ENCODE results near the gene RBPMS2.

Gene RBPMS2

DNA sequence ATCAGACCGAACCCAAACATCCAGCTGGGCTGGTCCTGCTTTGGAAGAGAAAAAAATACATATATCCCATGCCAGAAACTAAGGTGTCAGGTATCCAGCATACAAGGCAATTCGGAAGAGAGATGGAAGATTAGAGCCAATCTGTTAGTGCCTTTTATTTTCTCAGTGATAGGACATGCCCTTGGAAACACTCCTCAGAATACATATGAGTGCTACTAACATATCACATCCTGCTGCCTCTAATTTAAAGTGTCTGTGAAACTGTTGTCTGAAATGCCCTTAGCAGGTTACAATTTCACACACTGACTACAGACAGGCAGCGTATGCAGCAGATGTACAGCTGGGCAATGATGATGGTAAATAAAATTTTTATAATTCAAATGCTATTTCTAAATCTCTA lies 78.9 kb downstream of the RBPMS2 start:
- TF ChIP-seq, protein P1, sequence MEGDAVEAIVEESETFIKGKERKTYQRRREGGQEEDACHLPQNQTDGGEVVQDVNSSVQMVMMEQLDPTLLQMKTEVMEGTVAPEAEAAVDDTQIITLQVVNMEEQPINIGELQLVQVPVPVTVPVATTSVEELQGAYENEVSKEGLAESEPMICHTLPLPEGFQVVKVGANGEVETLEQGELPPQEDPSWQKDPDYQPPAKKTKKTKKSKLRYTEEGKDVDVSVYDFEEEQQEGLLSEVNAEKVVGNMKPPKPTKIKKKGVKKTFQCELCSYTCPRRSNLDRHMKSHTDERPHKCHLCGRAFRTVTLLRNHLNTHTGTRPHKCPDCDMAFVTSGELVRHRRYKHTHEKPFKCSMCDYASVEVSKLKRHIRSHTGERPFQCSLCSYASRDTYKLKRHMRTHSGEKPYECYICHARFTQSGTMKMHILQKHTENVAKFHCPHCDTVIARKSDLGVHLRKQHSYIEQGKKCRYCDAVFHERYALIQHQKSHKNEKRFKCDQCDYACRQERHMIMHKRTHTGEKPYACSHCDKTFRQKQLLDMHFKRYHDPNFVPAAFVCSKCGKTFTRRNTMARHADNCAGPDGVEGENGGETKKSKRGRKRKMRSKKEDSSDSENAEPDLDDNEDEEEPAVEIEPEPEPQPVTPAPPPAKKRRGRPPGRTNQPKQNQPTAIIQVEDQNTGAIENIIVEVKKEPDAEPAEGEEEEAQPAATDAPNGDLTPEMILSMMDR (IDR thresholded peaks at IDR 0.05; ENCODE audit: low read depth, low read length) = no peak
- no peak for DNase-seq (ENCODE audit: low read depth in 2 of 2)

DNA sequence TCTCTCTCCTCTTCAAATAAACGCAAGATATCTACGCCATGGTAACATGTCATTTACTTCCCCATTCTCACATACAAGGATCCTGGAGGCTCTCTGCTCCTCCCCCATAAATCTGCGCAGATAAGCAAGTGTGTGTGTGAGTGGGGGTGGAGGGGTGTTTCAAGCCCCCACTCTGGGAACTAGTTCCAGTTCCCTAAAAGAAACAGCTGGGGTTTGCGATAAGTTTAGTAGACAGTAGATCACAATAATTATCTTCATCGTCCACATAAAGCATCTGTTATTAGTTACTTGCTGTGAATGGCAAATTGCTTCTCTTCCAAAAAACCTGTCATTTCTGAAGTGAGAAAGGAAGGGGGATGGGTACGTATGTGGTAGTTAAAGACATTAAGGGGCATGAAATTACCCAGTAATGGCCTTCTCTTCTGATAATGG lies 79.8 kb downstream of the RBPMS2 start:
- no peak for DNase-seq (ENCODE audit: low read depth in 2 of 2)
- H3K4me3 ChIP-seq (replicated peaks in 1 of 2; ENCODE audit: low read depth in 2 of 2, low read length in 2 of 2) = no peak overlapping the region
- TF ChIP-seq, protein P1 (IDR thresholded peaks at IDR 0.05; ENCODE audit: low read depth, low read length) = no peak

More for the DNA sequence above, 78.9 kb downstream of the RBPMS2 start:
- no peak overlapping the region for H3K4me3 ChIP-seq (replicated peaks in 1 of 2; ENCODE audit: low read depth in 2 of 2, low read length in 2 of 2)

DNA sequence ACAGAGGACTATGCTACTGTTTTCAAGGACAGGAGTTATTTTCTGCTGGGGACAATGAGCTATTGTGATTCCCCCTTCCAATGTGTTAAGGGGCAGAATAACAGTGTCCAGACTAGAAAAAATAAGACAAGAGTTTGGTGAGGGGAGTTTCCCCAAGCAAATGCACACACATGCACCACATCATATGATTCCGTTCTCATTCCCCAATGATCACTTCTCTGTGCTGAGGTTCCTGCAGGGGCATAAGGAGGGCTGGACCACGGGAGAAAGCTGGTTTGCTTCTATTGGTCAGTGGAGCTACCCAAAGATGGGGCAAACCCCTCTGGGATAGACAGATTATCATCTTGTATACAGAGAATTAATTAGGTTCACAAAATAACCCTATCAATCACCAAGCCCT lies 80.6 kb downstream of the RBPMS2 start:
- no peak overlapping the region for H3K4me3 ChIP-seq (replicated peaks in 1 of 2; ENCODE audit: low read depth in 2 of 2, low read length in 2 of 2)
- TF ChIP-seq, protein P1 (IDR thresholded peaks at IDR 0.05; ENCODE audit: low read depth, low read length) = no peak
- DNase-seq (ENCODE audit: low read depth in 2 of 2) = no peak

DNA sequence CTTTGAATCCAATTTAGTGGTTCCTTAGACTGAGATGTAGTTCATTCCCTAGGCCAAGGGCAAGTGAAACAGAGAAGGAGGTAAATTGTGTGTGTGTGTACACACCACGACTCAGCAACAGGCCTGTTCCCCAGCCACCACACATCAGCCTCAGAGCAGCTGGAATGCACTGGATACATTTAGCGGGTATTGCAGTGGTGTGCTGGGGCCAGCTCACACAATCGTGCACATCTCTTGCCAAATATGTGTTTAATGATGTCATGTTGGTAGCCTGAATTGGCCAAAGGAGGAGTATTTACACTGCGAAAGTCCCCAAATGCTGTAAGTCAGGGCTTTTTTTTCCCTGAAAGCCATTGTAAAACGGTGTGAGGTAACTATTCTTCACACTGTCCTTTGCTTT lies 82.3 kb downstream of the RBPMS2 start:
- TF ChIP-seq, protein P1 (IDR thresholded peaks at IDR 0.05; ENCODE audit: low read depth, low read length) = no peak
- no peak overlapping the region for H3K4me3 ChIP-seq (replicated peaks in 1 of 2; ENCODE audit: low read depth in 2 of 2, low read length in 2 of 2)
- peak; percentile 92 to 93 for DNase-seq (ENCODE audit: low read depth in 2 of 2)

DNA sequence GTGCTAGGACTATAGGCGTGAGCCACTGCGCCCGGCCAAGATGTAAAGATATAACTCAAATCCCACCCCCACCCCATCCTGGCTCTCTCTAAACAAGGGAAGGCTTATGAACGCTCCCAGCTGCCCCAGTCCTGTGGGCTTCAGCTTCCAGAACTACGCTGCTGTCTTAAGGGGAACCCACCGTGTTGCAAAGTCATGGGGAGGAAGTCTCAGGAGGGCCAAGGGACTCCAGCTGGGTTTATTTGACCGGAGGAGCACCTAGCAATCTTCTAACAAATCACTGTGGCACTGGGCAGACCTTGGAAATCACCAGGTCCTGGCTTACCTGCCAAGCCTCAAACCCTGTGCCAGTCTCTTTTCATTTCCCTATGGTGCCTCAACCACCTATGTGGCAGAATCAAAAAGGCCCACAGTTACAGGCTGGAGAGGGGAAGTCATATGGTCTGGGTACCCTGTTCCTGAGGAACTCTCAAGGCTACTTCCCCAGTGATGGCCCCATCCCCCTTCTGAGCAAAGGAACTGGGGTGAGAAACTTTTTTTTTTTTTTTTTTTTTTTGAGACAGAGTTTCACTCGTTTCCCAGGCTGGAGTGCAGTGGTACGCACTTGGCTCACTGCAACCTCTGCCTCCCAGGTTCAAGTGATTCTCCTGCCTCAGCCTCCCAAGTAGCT lies 83.4 kb downstream of the RBPMS2 start:
- no peak for DNase-seq (ENCODE audit: low read depth in 2 of 2)
- no peak overlapping the region for H3K4me3 ChIP-seq (replicated peaks in 1 of 2; ENCODE audit: low read depth in 2 of 2, low read length in 2 of 2)
- TF ChIP-seq, protein P1 (IDR thresholded peaks at IDR 0.05; ENCODE audit: low read depth, low read length) = no peak

DNA sequence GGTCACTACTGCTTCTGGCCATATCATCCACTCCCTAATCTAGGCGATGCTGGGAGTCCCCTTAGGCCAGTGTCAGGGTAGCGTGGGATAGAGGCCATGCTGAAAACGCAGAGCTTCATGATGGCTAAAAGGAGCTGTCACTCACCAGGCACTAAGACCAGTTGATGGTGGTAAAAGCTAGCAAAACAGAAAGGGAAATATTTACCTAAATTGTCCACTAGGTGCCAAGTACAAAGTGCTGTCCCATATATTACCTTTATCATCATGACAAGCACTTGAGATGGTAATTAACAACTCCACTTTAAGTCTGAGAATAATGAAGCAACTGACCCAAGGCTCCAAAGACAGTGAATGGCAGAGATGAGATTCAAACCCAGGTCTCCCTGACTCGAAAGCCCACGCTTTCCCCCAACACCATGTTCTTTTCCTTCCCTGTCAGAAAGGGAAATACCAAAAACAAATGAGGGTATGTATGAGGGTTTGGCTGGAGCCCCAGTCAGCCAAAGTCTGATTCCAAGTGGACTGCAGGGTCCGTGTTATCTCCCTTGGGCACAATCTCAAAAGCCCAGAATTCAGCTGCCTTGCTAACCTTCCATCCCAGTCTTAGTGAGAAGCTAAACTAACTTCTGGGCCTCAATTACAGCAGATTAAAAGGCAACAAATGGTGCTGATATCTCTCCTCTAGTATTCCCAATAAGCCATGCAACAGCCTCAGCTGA lies 84.7 kb downstream of the RBPMS2 start:
- peak in 1 of 2 donors; percentile 43 for DNase-seq (ENCODE audit: low read depth in 2 of 2)
- H3K4me3 ChIP-seq (replicated peaks in 1 of 2; ENCODE audit: low read depth in 2 of 2, low read length in 2 of 2) = no peak overlapping the region
- TF ChIP-seq, protein P1 (IDR thresholded peaks at IDR 0.05; ENCODE audit: low read depth, low read length) = no peak

Measured in cardiac fibroblast (primary cell).